Measurements from ENCODE around the gene CCSER1. TPM values are rescaled to one million over a fixed set of nuclear protein-coding genes. Genes with fewer than 3 reads are reported as not detected.

The CCSER1 gene
- polyA plus RNA-seq, 1 experiment: not detected

- Histone ChIP-seq H3K4me3 (ENCODE audit: low read depth, low read length) (no peak overlapping the region), H3K36me3 (ENCODE audit: control insufficient read depth, insufficient read depth, low read length) (no peaks in the 10 kb centered on the region), H3K27me3 (ENCODE audit: control insufficient read depth, insufficient read depth, low read length) (no peaks in the 10 kb centered on the region)
- ChIA-PET POLR2A (no interaction called here), CTCF (no interaction called here)
- no peak for DNase-seq (ENCODE audit: low read depth)
- TF ChIP-seq CTCF (IDR thresholded peaks at IDR 0.05; ENCODE audit: insufficient read depth, low read depth, low read length): no peak
Measured at GRCh38 chr4:90171491-90171890, 44.3 kb downstream of the CCSER1 start.

GRCh38 chr4:90174621-90175023 lies 47.4 kb downstream of the CCSER1 start:
- no peak for DNase-seq (ENCODE audit: low read depth)
- Histone ChIP-seq H3K27me3 (ENCODE audit: control insufficient read depth, insufficient read depth, low read length) (no peaks in the 10 kb centered on the region), H3K36me3 (ENCODE audit: control insufficient read depth, insufficient read depth, low read length) (no peaks in the 10 kb centered on the region), H3K4me3 (ENCODE audit: low read depth, low read length) (no peak overlapping the region)
- TF ChIP-seq CTCF (IDR thresholded peaks at IDR 0.05; ENCODE audit: insufficient read depth, low read depth, low read length): no peak
- ChIA-PET CTCF (no interaction called here), POLR2A (no interaction called here)

GRCh38 chr4:90181644-90182043 lies 54.5 kb downstream of the CCSER1 start:
- no peaks in the 10 kb centered on the region for H3K36me3 ChIP-seq (ENCODE audit: control insufficient read depth, insufficient read depth, low read length)
- H3K27me3 ChIP-seq (ENCODE audit: control insufficient read depth, insufficient read depth, low read length): no peaks in the 10 kb centered on the region
- ChIA-PET CTCF (no interaction called here), POLR2A (no interaction called here)
- TF ChIP-seq CTCF (IDR thresholded peaks at IDR 0.05; ENCODE audit: insufficient read depth, low read depth, low read length): no peak
- no peak for DNase-seq (ENCODE audit: low read depth)
- no peak overlapping the region for H3K4me3 ChIP-seq (ENCODE audit: low read depth, low read length)

- Histone ChIP-seq H3K27me3 (ENCODE audit: control insufficient read depth, insufficient read depth, low read length) (no peaks in the 10 kb centered on the region), H3K36me3 (ENCODE audit: control insufficient read depth, insufficient read depth, low read length) (no peaks in the 10 kb centered on the region), H3K4me3 (ENCODE audit: low read depth, low read length) (no peak overlapping the region)
- CTCF ChIA-PET: no interaction called here
- DNase-seq (ENCODE audit: low read depth): no peak
- no peak for TF ChIP-seq CTCF (IDR thresholded peaks at IDR 0.05; ENCODE audit: insufficient read depth, low read depth, low read length)
- POLR2A ChIA-PET: no interaction called here
Measured at GRCh38 chr4:90183254-90183653, 56.1 kb downstream of the CCSER1 start.

- TF ChIP-seq CTCF (IDR thresholded peaks at IDR 0.05; ENCODE audit: insufficient read depth, low read depth, low read length): no peak
- H3K27me3 ChIP-seq (ENCODE audit: control insufficient read depth, insufficient read depth, low read length): no peaks in the 10 kb centered on the region
- no peak for DNase-seq (ENCODE audit: low read depth)
- POLR2A ChIA-PET: no interaction called here
- H3K4me3 ChIP-seq (ENCODE audit: low read depth, low read length): no peak overlapping the region
- CTCF ChIA-PET: no interaction called here
- no peaks in the 10 kb centered on the region for H3K36me3 ChIP-seq (ENCODE audit: control insufficient read depth, insufficient read depth, low read length)
Measured at GRCh38 chr4:90184560-90184959, 57.4 kb downstream of the CCSER1 start.

Measured in BJ (cell line).